ENCODE measurements around the gene LAMA1.

The LAMA1 gene

DNA sequence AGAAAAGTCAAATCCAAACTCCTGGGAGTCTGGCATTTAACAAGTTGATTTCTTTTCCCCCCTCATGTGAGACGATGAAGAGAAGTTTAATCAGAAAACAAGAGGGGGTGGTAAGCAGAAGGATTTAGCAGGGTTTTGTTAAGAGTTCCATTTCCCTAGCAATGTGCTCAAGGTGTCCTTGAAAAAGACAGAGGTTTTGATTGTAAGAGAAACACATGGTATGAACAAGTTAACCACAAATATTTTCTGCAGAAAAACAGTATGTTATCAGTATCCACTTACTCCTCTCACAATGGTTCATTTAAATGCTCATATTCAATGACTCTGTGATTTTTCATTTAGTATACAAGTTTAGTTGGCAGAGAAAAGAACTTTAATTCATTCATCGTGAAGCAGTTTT, 26.8 kb downstream of the LAMA1 start:
- TF ChIP-seq, protein P1, sequence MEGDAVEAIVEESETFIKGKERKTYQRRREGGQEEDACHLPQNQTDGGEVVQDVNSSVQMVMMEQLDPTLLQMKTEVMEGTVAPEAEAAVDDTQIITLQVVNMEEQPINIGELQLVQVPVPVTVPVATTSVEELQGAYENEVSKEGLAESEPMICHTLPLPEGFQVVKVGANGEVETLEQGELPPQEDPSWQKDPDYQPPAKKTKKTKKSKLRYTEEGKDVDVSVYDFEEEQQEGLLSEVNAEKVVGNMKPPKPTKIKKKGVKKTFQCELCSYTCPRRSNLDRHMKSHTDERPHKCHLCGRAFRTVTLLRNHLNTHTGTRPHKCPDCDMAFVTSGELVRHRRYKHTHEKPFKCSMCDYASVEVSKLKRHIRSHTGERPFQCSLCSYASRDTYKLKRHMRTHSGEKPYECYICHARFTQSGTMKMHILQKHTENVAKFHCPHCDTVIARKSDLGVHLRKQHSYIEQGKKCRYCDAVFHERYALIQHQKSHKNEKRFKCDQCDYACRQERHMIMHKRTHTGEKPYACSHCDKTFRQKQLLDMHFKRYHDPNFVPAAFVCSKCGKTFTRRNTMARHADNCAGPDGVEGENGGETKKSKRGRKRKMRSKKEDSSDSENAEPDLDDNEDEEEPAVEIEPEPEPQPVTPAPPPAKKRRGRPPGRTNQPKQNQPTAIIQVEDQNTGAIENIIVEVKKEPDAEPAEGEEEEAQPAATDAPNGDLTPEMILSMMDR (IDR thresholded peaks at IDR 0.05; ENCODE audit: low read depth, low read length, missing control alignments): no peak
- H3K4me3 ChIP-seq (replicated peaks; ENCODE audit: low read depth, low read length): no peak overlapping the region
- no peak for DNase-seq (ENCODE audit: extremely low read depth, low read depth)

DNA sequence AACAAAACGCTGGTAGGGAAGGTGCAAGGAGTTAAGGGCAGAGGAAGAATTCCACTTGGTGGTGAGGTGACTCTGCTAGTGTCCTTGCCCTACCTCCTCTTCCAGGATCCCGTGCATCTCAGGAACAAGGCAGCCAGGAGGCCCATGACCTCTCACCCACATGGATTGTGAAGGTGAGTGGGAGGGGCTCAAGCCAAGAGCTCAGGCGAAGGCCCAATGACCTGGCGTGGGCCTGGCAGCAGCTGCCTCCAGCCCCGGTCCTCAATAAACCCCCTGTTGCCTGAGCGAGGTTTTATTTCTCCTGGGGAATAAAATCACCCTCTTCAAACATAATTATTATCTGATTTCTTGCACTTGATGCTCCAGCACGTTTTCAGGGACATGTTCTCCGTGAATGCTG, 28.2 kb downstream of the LAMA1 start:
- H3K4me3 ChIP-seq (replicated peaks; ENCODE audit: low read depth, low read length): no peak overlapping the region
- TF ChIP-seq, protein P1 (IDR thresholded peaks at IDR 0.05; ENCODE audit: low read depth, low read length, missing control alignments): no peak
- DNase-seq (ENCODE audit: extremely low read depth, low read depth): no peak

DNA sequence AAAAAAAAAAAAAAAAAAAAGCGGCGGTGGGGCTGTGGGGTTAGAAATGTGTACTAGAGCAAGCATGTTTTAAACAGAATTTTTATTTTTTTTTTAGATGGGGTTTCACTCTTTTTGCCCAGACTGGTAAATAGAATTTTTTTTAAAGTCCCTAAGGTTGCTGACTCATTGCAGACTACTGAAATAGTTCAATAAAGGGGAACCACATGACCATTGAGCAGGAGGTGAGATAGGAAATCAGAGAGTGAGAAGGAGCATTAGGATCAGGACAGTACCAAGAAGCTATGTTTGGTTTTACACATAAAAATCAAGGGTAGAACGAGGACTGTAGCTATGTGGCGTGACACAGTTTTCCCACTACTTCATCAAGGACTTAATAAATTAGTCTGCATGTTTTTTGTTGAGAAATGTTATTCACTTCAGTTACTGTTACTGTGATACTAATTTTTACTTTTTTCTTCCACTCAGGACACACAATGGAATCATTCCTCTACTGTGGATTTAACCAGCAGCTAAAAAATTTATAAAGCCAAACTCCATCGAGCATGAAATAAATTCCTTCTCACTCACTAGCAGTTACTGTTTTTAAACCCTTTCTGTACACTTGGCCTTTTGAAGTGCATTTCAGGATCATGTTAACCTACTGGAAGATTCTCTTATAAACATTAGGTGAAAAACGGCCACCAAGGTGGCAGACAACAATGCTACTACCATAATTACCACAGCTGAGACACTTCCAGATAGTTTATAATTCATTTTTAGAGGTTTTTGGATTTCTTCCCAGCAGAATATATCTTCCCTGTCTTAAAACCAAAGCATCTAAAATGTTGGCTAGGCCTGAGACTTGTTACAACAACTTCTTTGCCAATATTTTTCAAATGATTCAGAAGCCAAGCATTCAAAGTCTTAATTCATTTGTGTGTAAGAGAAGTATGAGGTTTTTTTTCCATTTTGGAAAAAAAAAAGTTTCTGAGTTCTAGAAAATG, 33.2 kb downstream of the LAMA1 start:
- DNase-seq (ENCODE audit: extremely low read depth, low read depth): no peak
- TF ChIP-seq, protein P1 (IDR thresholded peaks at IDR 0.05; ENCODE audit: low read depth, low read length, missing control alignments): no peak
- no peak overlapping the region for H3K4me3 ChIP-seq (replicated peaks; ENCODE audit: low read depth, low read length)

DNA sequence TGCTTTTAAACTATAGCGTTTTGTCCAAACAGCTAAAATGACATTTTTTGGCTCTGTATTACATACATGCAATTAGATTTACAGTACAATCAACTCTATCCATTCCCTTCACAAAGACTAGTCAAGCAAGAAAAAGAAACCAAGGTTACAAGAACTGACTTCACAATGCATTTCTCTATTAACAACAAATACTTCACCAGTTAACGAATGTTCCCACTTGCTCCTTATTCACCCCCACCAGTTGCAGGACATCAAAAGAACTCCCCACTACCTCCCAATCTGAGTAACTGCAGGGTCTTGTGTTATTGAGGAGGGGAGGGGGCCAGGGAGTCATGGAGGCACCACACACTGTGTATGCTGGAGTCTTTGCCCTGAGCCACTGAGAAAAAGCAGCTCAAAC, 34.9 kb downstream of the LAMA1 start:
- TF ChIP-seq, protein P1 (IDR thresholded peaks at IDR 0.05; ENCODE audit: low read depth, low read length, missing control alignments): no peak
- no peak overlapping the region for H3K4me3 ChIP-seq (replicated peaks; ENCODE audit: low read depth, low read length)
- no peak for DNase-seq (ENCODE audit: extremely low read depth, low read depth)

DNA sequence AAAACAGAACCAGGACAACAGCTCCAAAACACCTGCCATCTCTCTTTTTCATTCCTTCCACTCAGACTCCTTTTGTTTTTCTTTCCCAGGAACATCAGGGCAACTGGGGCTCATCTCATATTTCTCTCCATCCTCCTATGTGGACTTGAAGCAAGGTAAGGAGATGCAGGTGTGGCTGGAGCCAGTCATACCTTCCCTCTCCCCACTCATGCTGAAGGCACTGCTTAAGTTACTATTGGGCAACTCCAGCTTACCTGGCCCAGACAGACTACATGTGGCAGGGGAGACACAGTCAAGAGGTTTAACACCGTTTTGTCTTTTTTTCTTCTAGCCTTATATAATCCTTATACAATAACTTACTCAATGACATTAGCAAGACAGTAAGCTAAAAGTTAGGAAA, 38.4 kb downstream of the LAMA1 start:
- no peak overlapping the region for H3K4me3 ChIP-seq (replicated peaks; ENCODE audit: low read depth, low read length)
- DNase-seq (ENCODE audit: extremely low read depth, low read depth): no peak
- TF ChIP-seq, protein P1 (IDR thresholded peaks at IDR 0.05; ENCODE audit: low read depth, low read length, missing control alignments): no peak

DNA sequence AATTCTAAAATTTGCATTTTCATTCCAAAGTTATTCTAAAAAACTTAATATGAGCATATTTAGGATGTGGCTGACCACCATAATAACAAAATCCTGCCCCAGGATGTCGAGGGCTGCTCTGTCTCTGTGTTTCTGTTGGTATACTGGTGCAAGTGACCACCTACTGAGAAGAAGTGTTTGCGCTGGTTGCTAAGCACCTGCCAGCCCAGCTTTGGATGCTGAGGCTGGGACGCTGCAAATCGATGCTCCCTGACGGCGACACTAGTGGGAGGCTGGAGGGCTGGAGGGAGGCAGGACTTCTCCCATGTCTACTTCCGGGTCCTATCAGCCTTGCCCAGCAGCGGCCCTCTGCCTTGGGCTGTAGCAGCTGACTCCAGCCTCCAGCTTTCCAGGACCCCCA, 45.0 kb downstream of the LAMA1 start:
- no peak for DNase-seq (ENCODE audit: extremely low read depth, low read depth)
- TF ChIP-seq, protein P1 (IDR thresholded peaks at IDR 0.05; ENCODE audit: low read depth, low read length, missing control alignments): no peak
- H3K4me3 ChIP-seq (replicated peaks; ENCODE audit: low read depth, low read length): no peak overlapping the region
